Activated T-cell treated with anti-CD3 and anti-CD28 coated beads, Interleukin-2, amount 50 U/mL, for 24 hours (primary cell): ENCODE results near the gene BRCC3.

Experiments used
- DNase-seq: peaks from one replicate; pipeline ENCODE4 v3.0.0-alpha.2; 2020
- H3K27ac Mint-ChIP-seq: 2 replicates; pipeline ENCODE4 v1.8.0; 2020; ENCODE audit warnings: mild to moderate bottlenecking, mixed read lengths
- H3K27me3 Mint-ChIP-seq: 2 replicates; pipeline ENCODE4 v1.8.0; 2020; ENCODE audit warnings: mixed read lengths
- H3K36me3 Mint-ChIP-seq: 2 replicates; pipeline ENCODE4 v1.8.0; 2020; ENCODE audit warnings: low read depth, mixed read lengths
- H3K4me1 Mint-ChIP-seq: 2 replicates; pipeline ENCODE4 v1.8.0; 2020; ENCODE audit warnings: low read depth, mixed read lengths
- H3K4me3 Mint-ChIP-seq: 2 replicates; pipeline ENCODE4 v1.8.0; 2020; ENCODE audit warnings: mild to moderate bottlenecking, moderate library complexity, mixed read lengths
- H3K9me3 Mint-ChIP-seq: 2 replicates; pipeline ENCODE4 v1.8.0; 2020; ENCODE audit warnings: mixed read lengths

Gene BRCC3

DNA sequence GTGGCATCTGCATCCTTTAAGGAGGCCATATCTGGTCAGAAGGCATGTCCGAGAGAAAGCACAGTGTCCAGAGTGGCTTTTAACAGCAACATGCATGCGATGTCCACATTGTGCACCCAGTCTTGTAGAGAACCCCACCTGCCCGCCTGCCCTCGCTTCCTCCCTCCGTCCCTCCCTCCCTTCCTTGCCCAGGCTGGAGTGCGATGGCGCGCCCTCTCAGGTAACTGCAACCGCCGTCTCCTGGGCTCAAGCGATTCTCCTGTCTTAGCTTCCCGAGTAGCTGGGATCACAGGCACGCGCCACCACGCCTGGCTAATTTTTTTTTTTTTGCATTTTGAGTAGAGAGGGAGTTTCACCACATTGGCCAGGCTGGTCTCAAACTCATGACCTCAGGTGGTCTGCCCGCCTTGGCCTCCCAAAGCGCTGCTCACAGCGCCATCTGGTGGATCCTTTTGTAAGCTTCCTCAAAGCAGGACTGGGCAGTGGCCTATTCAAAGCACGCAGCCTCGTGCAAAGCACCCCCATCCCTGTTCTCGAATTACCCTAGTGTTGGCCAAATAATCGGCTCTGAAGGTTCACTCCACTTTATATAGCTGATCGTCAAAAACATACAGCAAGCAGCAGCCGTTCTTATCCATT, 15.0 kb downstream of the BRCC3 start:
- Mint-ChIP-seq H3K9me3 (no peaks in the 10 kb centered on the region), H3K4me3 (no peak overlapping the region), H3K27me3 (no peaks in the 10 kb centered on the region), H3K27ac (no peak overlapping the region), H3K4me1 (no peaks in the 10 kb centered on the region), H3K36me3 (peaks cover 47% of the 10 kb centered on the region)
- peak; percentile 49 for DNase-seq

DNA sequence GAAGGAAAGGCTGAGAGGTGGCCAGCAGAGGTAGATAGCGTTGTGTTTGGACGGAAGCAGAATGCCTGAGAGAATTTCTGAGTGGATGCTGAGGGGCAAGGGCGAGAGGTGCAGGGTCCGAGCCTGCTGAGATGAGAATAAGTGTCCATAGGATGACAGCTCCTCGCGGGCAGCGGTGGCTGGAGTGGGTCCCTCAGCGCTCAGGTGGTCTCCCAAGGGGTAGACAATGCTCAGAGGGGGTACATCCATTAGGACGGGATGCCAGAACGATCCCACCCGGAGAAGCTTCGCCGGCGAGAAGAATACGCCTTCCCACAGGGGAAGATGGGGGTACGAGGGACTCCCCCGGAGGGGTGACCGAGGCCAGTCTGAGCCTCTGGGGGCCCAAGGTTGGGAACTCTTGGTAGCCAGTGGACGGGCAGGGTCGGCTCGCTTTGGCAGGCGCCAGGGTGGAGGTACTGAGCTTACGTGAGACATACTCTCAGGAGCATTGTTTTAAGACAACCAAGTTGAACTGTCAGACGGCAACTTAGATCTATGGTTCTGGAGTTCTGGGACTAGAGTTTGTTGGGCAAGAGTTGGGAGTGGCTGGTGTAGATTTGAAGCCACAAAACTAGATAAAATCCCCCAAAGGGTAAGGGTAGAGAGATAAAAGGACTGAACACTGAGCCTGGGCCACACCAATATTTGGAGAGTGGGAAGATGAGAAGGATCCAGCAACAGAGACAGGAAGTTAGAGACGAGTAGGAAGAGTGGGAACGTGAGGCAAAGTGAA, 15.8 kb downstream of the BRCC3 start:
- H3K36me3 Mint-ChIP-seq: peaks cover 51% of the 10 kb centered on the region
- DNase-seq: no peak
- H3K4me1 Mint-ChIP-seq: no peaks in the 10 kb centered on the region
- no peaks in the 10 kb centered on the region for H3K27me3 Mint-ChIP-seq
- H3K9me3 Mint-ChIP-seq: no peaks in the 10 kb centered on the region
- no peak overlapping the region for H3K4me3 Mint-ChIP-seq
- no peak overlapping the region for H3K27ac Mint-ChIP-seq

DNA sequence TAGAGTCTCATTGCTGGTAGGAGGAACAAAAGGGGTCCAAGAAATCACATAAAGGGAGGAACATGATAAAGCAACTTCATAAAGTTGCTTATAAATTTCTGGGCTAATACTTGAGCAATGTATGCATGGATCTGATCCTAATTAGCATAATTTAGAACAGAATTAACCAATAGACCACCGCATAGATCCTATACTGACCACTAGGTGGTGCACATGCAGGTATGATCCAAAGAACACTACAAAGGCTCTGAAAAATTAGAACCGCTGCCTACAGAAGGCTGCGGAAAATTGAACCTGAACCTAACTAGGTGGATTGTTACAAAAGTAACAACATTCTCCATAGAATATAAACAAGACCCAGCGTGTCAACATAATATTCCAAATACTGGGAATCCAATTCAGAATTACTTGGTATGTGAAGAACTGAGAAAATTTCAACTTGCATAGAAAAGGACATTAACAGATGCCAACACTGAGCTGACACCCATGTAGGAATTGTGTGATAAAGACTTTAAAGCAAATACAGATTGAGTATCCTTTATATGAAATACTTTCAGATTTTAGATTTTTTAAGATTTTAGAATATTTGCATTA, 23.3 kb downstream of the BRCC3 start:
- Mint-ChIP-seq H3K27ac (no peak overlapping the region), H3K9me3 (peaks cover 2% of the 10 kb centered on the region), H3K36me3 (peaks cover 62% of the 10 kb centered on the region), H3K4me1 (peaks cover 7% of the 10 kb centered on the region), H3K27me3 (peaks cover 3% of the 10 kb centered on the region), H3K4me3 (no peak overlapping the region)
- no peak for DNase-seq

DNA sequence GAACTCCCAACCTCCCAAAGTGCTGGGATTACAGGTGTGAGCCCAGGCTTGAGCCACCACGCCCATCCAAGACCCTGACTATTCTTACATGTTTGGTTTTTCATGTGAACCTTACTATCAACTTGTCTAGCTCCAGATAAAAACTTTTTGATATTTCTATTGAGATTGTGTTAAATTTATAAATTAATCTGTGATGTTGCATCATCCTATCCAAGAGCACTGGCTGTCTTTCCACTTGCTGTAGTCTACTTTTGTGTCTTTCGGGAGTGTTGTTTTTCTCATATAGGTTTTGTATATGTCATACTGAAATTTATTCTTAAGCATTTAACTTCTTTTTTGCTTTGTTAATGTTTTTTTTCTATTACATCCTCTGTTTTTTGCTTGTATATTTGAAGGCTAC, 34.6 kb downstream of the BRCC3 start:
- peaks cover 4% of the 10 kb centered on the region for H3K27me3 Mint-ChIP-seq
- no peak for DNase-seq
- H3K4me1 Mint-ChIP-seq: peaks cover 26% of the 10 kb centered on the region
- H3K36me3 Mint-ChIP-seq: peaks cover 46% of the 10 kb centered on the region
- no peak overlapping the region for H3K4me3 Mint-ChIP-seq
- no peaks in the 10 kb centered on the region for H3K9me3 Mint-ChIP-seq
- H3K27ac Mint-ChIP-seq: no peak overlapping the region

DNA sequence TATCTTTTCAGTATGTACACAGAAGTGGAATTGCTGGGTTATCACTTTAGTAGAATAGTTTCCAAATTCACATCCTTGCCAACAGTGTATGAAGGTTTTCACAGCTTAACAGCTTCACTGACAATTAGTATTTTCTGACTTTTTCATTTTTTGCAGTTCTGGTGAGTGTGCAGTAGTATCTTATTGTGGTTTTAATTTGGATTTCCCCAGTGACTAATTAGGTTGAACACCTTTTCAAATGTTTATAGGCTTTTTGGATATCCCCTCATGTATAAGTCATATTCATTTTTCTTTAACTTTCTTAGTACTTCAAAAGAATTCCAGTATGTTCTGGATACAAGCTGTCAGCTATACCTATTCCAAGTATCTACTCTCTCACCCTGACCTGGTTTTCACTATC, 37.1 kb downstream of the BRCC3 start:
- Mint-ChIP-seq H3K27me3 (peaks cover 4% of the 10 kb centered on the region), H3K4me1 (peaks cover 18% of the 10 kb centered on the region), H3K36me3 (peaks cover 50% of the 10 kb centered on the region), H3K27ac (peak overlapping the region; percentile 11), H3K4me3 (no peak overlapping the region), H3K9me3 (no peaks in the 10 kb centered on the region)
- no peak for DNase-seq

DNA sequence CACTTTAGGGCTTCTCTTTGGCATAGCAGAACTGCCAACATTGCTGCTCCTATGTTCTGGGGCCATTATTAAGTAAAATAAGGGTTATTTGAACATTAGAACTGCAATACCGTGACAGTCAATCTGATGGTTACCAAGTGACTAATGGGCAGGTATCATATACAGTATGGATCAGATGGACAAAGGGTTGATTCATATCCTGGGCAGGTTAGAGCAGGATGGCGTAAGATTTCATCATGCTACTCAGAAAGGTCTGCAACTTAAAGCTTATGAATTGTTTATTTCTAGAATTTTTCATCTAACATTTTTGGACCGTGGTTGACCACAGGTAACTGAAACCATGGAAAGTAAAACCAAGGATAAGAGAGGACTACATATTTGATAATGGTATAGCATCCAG, 40.9 kb downstream of the BRCC3 start:
- H3K9me3 Mint-ChIP-seq: no peaks in the 10 kb centered on the region
- DNase-seq: no peak
- H3K27ac Mint-ChIP-seq: no peak overlapping the region
- H3K4me1 Mint-ChIP-seq: peaks cover 18% of the 10 kb centered on the region
- H3K4me3 Mint-ChIP-seq: no peak overlapping the region
- peaks cover 57% of the 10 kb centered on the region for H3K36me3 Mint-ChIP-seq
- peaks cover 4% of the 10 kb centered on the region for H3K27me3 Mint-ChIP-seq

DNA sequence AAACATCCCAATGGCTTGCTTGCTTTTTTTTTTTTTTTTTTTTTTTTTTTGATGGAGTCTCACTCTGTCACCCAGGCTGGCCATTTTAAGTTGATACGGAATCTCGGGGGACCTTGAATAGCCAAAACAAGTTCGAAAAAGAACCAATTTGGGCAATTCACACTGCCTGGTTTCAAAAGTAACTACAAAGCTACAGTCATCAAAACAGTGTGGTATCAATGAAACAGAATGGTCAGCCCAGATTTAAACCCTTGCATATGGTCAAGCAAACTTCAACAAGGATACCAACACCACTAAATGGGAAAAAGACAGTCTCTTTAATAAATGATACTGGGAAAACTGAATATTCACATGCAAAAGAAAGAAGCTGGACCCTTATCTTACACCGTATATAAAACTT, 41.8 kb downstream of the BRCC3 start:
- no peaks in the 10 kb centered on the region for H3K9me3 Mint-ChIP-seq
- no peak overlapping the region for H3K4me3 Mint-ChIP-seq
- peaks cover 55% of the 10 kb centered on the region for H3K36me3 Mint-ChIP-seq
- peaks cover 4% of the 10 kb centered on the region for H3K27me3 Mint-ChIP-seq
- DNase-seq: no peak
- no peak overlapping the region for H3K27ac Mint-ChIP-seq
- H3K4me1 Mint-ChIP-seq: peaks cover 11% of the 10 kb centered on the region

DNA sequence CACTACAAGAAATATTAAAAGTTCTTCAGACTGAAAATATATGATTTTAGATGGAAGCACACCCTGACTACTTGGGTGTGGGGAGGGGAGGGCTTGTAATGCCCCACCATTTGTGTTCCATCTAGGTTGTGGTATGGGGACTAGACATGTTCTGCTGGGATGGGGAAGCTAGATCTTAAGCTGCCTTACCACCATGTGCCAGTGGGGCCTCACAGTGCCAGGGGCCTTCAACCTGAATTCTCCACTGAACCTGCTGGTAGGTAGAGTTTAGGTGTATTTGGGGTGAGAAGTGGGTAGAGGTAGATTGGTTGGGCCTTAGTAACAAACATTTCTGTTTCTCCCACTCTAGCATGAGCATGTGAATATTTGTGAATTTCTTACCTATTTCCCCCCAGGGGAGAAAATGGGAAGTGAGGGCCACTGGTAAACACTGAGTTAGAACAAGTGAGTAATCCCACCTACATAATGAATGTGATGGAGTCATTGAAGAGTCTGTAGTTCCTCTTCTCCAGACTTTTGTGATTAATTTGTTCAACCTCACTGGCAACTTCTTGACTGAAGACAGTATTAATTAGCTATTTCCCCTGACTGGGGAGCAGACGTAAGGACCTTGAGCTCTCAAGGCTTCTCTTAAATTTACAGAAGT, 44.0 kb downstream of the BRCC3 start:
- Mint-ChIP-seq H3K4me1 (no peaks in the 10 kb centered on the region), H3K36me3 (peaks cover 63% of the 10 kb centered on the region), H3K27ac (no peak overlapping the region), H3K4me3 (no peak overlapping the region), H3K27me3 (peaks cover 4% of the 10 kb centered on the region), H3K9me3 (no peaks in the 10 kb centered on the region)
- DNase-seq: no peak

DNA sequence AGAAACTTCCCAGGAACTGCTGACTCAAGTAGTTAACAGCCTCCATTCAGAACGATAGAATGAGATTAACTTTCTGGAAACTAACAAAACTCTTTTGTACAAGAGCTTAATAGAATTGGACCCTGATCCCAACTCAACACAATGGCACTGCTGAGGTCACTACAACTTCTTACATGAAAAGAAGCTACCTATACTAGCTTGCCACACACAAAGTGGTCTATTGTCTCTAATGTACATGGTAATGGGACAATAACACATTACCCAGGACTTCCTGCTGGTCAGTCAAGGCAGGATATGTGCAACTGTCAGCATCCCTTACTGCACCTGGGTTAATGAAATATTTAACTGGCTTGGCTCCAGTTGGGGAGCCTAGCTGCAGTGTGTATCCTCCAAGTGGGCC, 56.2 kb downstream of the BRCC3 start:
- no peak overlapping the region for H3K27ac Mint-ChIP-seq
- DNase-seq: no peak
- peaks cover 26% of the 10 kb centered on the region for H3K36me3 Mint-ChIP-seq
- no peaks in the 10 kb centered on the region for H3K4me1 Mint-ChIP-seq
- H3K9me3 Mint-ChIP-seq: peaks cover 8% of the 10 kb centered on the region
- no peak overlapping the region for H3K4me3 Mint-ChIP-seq
- H3K27me3 Mint-ChIP-seq: no peaks in the 10 kb centered on the region

DNA sequence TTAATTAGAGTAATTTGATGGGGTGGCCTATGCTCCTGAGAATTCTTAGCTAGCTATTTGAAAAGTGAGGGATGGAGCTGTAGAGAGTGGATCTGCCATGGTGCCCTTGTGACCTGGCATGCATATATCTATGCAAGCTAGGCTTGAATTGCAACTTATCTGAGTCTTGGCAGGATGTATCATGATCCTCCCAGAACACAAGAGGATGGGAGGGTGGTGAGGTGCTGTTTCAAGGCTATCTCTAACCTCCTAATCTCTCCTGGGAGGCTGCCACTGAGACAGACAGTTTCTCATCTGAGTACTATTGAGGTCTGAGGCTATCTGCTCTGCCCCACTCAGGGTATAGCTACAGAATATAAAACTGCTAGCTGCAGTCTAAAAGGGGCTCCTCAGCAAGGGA, 56.6 kb downstream of the BRCC3 start:
- Mint-ChIP-seq H3K27me3 (no peaks in the 10 kb centered on the region), H3K9me3 (peaks cover 8% of the 10 kb centered on the region), H3K4me1 (no peaks in the 10 kb centered on the region), H3K4me3 (no peak overlapping the region), H3K36me3 (peaks cover 21% of the 10 kb centered on the region), H3K27ac (no peak overlapping the region)
- no peak for DNase-seq

DNA sequence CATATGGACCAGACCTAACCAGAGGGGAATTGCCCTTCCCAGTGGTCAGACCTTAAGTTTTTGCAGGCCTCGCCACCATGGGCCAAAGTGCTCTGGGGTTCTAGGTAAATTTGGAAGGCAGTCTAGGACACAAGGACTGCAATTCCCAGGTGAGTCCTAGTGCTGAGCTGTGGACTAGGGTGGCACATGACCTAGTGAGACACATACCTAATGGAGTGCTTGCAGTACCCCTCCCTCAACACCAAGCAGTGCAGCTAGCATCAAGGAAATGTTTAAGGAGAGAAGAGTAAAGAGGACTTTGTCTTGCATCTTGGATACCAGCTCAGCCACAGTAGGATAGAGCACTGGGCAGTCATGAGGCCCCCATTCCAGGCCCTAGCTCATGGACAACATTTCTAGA, 60.8 kb downstream of the BRCC3 start:
- Mint-ChIP-seq H3K27me3 (no peaks in the 10 kb centered on the region), H3K27ac (no peak overlapping the region), H3K9me3 (peaks cover 3% of the 10 kb centered on the region), H3K4me3 (no peak overlapping the region), H3K4me1 (no peaks in the 10 kb centered on the region), H3K36me3 (no peaks in the 10 kb centered on the region)
- DNase-seq: no peak

DNA sequence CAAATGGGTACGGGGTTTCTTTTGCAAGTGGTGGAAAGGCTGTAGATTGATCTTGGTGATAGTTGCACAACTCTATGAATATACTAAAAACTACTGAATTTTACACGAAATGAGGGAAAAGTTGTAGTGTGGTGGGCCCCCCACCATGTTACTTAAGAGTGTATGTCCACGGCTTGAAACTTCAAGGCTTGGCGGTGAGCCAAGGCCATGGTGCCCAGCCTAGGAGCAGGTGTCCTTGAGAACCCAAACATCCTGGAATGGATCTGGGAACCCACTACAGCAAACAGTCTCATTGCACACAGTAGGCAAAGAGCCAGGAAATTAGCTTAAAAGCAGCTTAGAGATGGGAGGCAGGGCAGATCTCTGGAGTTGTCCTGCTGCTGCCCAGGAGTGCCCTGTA, 62.9 kb downstream of the BRCC3 start:
- DNase-seq: no peak
- no peak overlapping the region for H3K27ac Mint-ChIP-seq
- H3K9me3 Mint-ChIP-seq: no peaks in the 10 kb centered on the region
- no peaks in the 10 kb centered on the region for H3K4me1 Mint-ChIP-seq
- H3K36me3 Mint-ChIP-seq: no peaks in the 10 kb centered on the region
- H3K27me3 Mint-ChIP-seq: peaks cover 3% of the 10 kb centered on the region
- H3K4me3 Mint-ChIP-seq: no peak overlapping the region

DNA sequence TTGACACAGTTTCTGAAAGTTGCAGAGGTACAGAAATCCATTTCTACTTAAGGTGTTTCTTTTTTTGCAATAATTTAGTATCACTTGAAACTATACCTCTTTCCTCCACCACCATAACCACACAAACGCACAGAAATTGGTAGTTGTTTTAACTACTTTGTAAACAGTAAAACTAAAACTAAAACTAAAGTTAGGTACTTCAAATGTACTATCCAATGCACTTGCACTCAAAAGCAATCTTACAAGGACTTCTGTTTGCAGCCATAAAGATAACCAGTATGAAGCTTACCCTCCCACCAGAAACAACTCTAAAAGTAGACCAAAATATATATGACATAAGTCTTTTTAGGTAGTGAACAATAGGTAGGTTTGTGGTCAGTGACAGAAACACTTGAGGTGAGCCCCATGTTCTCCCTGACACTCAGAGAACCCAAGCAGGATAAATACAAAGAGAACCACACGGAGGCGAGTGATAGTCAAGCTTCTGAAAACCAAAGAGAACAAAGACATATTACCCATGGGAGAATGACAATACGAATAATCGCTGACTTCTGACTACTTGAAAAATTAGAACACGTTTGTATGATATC, 72.7 kb downstream of the BRCC3 start:
- no peak for DNase-seq
- H3K4me3 Mint-ChIP-seq: no peak overlapping the region
- H3K27me3 Mint-ChIP-seq: no peaks in the 10 kb centered on the region
- no peak overlapping the region for H3K27ac Mint-ChIP-seq
- H3K36me3 Mint-ChIP-seq: no peaks in the 10 kb centered on the region
- H3K9me3 Mint-ChIP-seq: no peaks in the 10 kb centered on the region
- peaks cover 7% of the 10 kb centered on the region for H3K4me1 Mint-ChIP-seq

DNA sequence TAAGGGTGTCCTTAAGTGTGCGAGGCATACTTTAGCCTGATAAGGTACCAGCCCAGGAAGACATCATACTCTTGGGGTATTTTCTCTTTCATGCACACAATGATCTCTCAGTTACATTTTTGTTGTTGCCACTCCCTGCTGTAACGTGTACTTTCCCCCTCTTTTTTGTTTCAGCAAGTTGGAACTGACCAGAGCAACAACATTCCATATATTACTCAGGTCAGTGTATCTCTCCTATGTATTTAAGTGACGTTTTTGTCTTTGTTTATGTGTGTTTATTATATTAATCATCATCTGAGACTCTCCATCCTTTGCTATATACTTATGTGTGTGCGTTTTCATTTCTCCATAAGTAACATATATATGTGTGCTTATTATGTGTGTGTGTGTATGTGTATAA, 73.6 kb downstream of the BRCC3 start:
- H3K4me3 Mint-ChIP-seq: no peak overlapping the region
- DNase-seq: no peak
- no peak overlapping the region for H3K27ac Mint-ChIP-seq
- H3K4me1 Mint-ChIP-seq: peaks cover 7% of the 10 kb centered on the region
- no peaks in the 10 kb centered on the region for H3K9me3 Mint-ChIP-seq
- no peaks in the 10 kb centered on the region for H3K36me3 Mint-ChIP-seq
- no peaks in the 10 kb centered on the region for H3K27me3 Mint-ChIP-seq
